Activated gamma-delta T cell (primary cell): ENCODE measurements around the gene LRRC25.
A peak's percentile ranks its signal among the peaks of the same experiment; 100 is the strongest.

Experiments
- DNase-seq: peaks from one replicate; lab custom pipeline; 2025; lab: John Stamatoyannopoulos, UW
- total RNA-seq, 2 donors: gene quantifications; one replicate each; lab custom pipeline; 2026; lab: John Stamatoyannopoulos, UW

LRRC25 gene
- 0 to 0.13 reads per million in 2 donors for total RNA-seq

DNA sequence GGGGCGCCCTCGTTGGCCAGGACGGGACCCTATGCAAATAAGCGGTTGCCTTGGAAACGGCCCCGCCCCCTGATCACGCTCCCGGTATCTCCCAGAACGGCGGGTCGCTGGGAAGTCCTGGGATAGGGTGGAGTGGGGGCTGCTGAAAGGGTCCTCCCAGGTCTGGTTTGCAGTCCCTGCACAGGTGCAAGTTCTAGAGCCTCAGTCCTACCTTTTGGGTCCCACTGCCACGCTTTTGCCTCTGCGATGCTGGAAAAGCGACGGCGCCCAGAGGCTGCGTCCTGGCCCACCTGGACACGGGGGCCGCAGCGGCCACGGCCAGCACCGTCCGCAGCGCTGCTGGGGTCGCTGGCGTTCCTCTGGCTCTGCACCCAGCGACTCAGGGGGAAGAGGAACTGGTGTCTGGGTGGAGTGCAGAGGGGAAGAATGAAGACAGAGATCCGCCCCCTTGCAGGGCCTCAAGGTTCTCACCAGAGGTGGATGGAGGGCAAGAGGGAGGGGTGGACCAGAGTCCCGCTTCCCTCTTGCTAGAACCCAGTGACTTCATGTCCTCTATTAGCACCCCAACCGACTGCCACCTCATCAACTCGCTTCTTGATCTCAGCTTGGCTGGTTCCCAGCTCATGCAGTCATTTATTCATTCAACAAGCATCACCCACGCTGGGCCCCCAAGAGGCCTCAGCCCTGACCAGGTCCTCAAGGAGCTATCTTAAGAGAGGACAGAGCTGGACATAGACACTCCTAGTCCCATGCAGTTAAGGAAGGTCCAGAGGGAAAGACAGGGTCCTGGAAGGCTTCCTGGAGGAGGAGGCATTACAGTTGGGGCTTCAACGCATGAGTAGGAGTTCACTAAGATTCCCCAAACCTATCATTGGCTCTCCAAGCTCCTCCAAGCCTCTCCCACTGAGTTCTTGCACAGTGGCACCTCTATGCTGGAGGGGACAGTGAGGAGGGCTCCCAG is at the start of gene LRRC25:
LRRC25 (minus strand) TSS at position 381 of the 961 bp plus-strand sequence. CDS start 659 bp downstream, outside the sequence.
- DNase-seq = no peak

- no peak for DNase-seq
These were observed 49.5 kb upstream of the LRRC25 start for GRCh38 chr19:18446811-18447359.

DNA sequence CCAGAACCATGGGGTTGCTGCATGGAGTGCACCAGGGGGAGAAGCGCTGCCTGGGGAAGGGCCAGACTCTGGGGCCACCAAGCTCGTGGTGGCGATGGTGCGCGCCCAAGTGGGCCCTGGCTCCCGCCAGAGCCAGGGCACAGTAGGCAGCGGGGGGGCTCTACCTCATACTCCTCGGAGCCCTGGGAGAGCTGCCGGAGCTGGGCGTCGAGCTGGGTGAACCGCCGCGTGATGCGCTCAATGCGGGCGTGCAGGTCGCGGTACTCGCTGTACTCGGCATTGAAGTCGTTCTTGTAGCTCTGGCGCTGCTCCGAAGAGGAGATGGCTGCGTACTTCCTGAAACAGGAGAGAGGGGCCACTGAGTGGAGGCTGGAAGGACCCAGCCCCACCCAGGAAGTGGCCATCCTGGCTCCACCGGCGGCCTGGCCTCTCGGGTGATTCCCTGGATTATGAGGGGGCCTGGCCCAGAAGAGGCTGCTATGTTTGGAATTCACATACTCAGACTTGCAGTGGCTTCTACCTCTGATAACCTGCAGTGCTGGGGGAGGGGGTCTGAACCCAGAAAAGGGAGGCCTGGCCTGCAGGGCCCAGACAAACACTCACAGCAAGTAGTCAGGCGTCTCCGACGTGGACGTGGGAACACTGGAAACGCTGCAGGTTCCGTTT is 48.9 kb upstream of the LRRC25 start:
- DNase-seq = no peak

DNA sequence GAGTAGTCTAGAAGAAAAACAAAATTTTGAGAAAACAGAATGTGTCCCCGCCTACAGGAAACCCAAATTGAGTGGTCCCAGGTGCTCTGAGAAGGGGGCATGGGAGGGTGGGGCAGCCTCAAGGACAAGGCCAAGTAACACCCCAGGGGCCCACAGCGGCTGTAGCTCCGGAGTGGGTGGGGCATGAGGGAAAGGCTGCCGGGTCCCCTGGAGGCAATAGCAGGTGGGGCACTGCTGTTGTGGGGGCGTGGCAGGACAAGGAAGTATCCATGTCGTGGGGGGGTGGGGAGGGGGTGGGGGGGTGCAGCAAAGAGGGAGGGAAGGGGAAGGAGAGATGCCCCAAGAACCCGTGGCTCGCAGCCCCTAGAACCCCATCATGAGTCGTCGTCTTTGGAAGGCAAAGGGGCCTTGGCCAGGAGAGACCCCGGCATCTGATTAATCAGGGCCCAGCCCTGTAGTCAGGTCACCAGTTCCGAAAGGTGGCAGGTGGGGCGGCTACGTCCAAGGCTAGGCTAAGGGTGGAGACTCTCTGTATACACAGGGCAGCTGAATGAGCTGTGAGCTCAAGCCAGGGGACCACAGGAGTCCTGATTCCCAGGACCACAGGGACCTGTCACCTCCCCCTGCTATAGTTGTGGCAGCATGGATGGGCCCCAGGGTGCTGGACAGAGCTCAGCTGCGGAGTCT is 48.0 kb upstream of the LRRC25 start:
- no peak for DNase-seq

GRCh38 chr19:18444513-18444912 is 47.1 kb upstream of the LRRC25 start:
- DNase-seq = no peak

GRCh38 chr19:18443831-18444230 is 46.4 kb upstream of the LRRC25 start:
- no peak for DNase-seq

DNA sequence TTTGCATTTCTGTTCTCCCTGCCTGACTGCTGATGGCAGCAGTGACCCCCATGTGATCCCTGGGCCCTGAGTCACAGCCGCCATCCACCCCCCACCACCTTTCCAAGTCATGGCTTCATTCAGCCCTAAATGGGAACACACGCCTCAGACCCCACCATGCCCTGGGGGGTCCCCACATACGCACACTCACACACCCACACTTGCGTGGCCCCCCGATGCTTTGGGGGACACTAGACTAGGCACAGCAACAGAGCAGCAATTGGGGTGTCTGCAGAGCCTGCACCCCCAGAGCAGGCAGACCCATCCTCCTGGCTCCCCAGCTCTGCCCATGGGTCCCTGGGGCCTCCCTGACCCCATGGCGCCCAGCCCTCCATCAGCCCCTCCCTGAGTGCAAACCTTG is 46.0 kb upstream of the LRRC25 start:
- no peak for DNase-seq

DNA sequence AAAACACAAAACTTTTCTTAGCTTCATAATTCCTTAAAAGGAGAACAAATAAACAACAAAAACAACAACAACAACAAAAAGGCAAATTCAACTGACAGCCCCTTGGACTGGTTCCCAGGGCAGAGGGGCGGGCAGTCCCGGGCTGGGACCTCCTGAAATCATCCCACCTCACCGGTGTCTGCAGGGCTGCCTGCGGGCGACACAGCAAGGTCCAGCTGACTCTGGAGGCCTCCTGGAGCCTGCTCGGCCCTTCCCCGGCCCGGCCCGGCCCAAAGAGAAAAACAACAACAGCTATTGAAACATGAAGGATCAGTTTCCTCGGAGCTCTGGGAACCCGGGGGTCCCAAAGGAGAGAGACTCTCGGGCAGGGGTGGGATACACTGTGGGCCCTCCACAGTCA is 45.5 kb upstream of the LRRC25 start:
- DNase-seq = no peak

DNA sequence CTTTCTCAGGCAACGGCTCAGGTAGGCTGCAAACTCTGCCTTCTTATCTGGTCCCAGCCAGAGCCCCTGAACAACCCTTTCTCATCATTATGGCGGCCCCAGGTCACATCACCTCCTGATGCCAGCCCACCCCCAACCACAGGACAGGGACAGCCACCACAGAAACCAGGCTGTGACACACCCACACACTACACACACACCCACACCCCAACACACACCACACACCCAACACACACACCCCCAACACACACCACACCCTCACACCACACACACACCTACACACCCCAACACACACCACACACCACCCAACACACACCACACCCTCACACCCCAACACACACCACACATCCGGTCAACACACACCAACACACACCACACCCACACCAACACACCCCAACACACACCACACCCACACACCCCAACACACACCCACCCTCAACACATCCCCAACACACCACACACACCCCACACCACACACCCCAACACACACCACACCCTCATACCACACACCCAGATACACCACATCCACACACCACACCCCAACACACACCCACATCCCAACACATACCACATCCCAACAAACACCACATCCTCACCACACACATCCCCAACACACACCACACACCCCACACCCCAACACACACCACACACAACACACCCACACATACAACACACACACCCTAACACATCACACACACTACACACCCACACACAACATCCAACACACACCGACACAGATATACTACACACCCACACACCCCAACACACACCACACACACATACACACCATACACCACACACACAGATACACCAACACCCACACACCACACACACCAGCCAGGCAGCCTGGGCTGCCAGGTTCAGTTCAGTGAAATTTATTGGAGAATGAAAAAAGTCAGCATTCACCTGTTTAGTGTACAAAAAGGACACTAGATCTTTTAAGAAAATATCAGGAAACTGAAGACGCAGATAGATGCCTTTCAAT is 44.7 kb upstream of the LRRC25 start:
- no peak for DNase-seq

GRCh38 chr19:18440936-18441803 is 43.7 kb upstream of the LRRC25 start:
- DNase-seq = no peak

DNA sequence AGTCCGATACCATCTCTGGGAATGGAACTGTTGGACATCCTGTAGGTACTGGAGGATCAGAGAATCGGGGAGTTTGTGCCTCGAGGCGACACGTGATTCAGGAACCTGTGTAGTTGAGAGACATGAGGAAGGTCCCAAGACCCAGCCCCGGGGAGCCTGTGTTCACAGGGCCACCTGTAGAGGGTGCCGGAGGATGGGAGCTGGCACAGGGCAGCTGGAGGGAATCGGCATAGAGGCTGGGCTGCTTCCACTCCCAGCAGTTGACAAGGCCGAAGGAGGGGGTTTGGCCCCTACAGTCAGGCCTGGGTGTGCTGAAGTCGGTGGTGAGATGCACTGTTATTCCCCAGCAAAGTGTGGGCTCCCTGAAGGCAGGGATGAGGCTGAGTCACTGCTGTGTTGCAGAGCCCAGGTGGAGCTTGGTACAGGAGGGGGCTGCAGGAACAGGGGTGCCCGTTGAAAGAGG is 43.0 kb upstream of the LRRC25 start:
- no peak for DNase-seq

DNA sequence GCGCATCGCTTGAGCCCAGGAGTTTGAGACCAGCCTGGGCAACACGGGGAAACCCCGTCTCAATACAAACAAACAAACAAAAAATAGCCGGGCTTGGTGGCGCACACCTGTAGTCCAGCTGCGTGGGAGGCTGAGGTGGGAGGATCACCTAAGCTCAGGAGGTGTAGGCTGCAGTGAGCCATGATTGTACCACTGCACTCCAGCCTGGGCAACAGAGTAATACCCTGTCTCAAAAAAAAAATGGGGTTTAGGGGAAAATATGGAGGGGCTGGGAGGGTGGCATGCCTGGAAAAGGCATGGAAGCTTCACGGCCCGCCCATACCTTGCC is 42.5 kb upstream of the LRRC25 start:
- DNase-seq = no peak

DNA sequence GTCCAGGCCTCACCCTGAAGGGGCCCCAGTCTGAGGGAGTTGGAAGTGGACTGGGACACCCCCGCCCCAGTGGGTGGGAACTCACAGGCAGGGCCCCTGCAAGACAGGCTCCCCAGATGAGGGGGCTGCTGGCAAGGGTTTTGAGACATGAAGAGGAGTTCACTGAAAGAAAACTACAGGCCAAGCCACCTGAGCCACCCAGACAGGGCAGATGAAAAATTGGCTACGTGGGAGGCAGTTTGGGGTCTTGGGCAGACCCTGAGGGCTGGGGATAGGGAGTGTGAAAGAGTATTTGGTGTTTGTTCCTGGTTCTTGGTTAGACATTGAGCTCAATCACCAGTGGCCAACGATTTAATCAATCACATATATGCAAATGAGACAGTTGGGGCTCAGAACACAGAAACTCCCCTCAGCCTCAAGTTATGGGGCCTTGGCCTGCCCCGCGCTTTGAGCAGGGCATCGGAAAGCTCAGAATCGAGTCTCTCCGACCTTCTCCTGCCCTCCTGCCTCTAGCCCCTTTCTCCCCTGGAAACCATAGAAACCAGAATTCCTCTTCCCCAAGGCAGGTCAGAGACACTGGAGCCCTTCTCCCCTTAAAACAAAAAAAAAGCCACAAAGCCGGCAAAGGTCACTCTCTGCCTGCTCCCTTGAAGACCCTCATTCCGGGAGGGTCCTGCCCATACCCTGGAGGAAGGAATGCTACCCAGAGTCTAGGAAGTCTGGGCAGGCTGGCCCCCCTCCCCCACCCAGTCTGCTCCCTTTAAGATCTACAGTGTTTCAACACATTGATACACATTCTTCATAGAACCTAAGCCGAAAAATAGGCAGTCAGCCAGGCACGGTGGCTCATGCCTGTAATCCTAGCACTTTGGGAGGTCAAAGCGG is 41.8 kb upstream of the LRRC25 start:
- no peak for DNase-seq

DNA sequence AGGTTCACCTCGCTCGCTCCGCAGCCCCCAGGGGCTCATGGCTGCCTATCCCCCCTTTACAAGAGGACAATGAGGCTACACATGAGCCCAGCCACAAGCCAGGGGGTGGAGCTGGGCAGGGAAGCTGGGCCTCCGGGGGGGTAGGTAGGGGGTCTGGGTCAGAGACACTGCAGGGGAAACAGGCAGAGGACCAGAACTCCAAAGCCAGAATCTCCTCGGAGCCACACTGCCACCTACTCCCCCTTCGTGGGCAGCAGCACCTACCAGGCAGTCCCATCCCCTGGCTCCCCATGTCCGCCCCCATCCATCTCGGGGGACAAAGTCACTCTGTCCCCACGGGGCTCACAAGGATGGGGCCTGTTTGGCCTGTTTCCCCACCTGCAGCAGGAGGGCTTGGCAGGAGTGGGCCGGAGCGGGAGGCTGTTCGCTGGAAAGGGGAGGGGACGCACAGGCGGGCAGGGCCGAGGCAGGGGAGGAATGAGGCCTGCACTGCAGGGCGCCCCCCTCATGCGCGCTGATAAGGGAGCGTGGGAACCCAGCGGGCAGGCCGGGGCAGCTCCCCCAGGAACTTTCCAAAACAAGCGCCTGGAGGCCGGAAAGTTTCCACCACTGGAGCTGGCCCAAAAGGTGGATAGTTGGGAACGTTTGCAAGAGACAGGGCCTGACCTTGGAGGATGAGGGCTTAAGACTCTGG is 41.1 kb upstream of the LRRC25 start:
- no peak for DNase-seq

- peak; percentile 58 for DNase-seq
These were observed 40.3 kb upstream of the LRRC25 start, which contains the start of gene ISYNA1 for GRCh38 chr19:18437491-18438330. Gene ISYNA1 (minus strand): TSS chr19:18438133. CDS start chr19:18437979, 154 bp downstream.

GRCh38 chr19:18436671-18437490 is 39.5 kb upstream of the LRRC25 start:
- peak; percentile 55 for DNase-seq
